Activated naive CD8-positive, alpha-beta T cell (primary cell): ENCODE data around the gene RAB37.

Experiments used
- H3K27ac Mint-ChIP-seq: one replicate; pipeline ENCODE4 v1.8.0; 2021; ENCODE audit warnings: mixed read lengths
- H3K27me3 Mint-ChIP-seq: one replicate; pipeline ENCODE4 v1.8.0; 2021; ENCODE audit warnings: mixed read lengths
- H3K36me3 Mint-ChIP-seq: one replicate; pipeline ENCODE4 v1.8.0; 2021; ENCODE audit warnings: mixed read lengths
- H3K4me1 Mint-ChIP-seq: one replicate; pipeline ENCODE4 v1.8.0; 2021; ENCODE audit warnings: low read depth, mixed read lengths
- H3K4me3 Mint-ChIP-seq: one replicate; pipeline ENCODE4 v1.8.0; 2021; ENCODE audit warnings: mild to moderate bottlenecking, mixed read lengths
- H3K9me3 Mint-ChIP-seq: one replicate; pipeline ENCODE4 v1.8.0; 2021; ENCODE audit warnings: low read depth, mixed read lengths

RAB37 gene

DNA sequence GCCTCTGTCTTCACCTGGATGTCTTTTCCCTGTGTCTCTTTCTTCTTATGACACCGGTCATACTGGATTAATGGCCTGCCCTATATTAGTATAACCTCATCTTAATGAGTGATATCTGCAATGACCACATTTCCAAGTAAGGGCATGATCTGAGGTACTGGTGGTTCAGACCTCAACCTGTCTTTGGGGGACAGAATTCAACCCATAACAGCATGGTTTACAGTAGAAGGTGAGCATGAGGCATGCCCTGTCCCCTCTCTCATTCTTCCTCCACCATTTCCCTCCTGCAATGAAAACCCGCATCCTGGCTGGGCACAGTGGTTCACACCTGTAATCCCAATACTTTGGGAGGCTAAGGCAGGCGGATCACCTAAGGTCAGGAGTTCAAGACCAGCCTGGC is 2.8 kb upstream of the RAB37 start:
- no peaks in the 10 kb centered on the region for H3K9me3 Mint-ChIP-seq
- no peak overlapping the region for H3K4me3 Mint-ChIP-seq
- no peak overlapping the region for H3K27ac Mint-ChIP-seq
- peaks cover 32% of the 10 kb centered on the region for H3K4me1 Mint-ChIP-seq
- no peaks in the 10 kb centered on the region for H3K27me3 Mint-ChIP-seq
- H3K36me3 Mint-ChIP-seq = no peaks in the 10 kb centered on the region

DNA sequence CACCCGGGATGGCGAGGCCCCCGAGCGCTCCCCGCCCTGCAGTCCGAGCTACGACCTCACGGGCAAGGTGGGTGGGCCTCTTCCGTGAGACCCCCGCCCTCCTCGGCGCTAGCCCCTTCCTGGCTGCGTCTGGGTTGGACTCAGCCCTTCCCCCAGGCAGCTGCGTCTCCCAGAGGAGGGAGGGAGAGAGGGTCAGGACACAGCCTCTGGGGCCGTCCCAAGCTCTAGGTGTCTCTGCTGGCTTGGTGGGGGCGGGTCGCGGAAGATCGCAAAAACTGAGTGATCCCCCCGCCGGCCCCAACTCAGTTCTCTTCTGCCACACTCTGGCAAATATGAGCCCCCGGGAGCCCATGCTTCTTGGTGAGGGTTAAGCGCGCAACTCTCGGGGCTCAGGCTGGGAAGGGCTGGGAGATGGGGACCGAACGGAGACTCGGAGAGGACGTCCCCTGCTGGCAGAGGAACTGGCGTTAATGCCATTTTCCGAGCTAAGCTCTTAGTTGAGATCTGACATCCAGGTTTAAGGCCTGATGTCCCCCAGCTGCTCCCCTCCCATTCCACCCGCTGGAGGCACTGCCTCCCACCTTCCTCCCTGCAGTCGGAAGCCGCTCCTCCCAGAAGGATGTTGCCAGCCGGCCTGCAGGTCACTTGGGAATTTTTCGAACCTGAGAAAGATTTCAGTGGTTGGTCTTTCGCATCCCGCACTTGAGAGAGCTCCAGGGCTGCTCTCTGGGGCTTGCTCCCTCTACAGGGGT is 419 bp downstream of the RAB37 start:
- Mint-ChIP-seq H3K9me3 (no peaks in the 10 kb centered on the region), H3K36me3 (no peaks in the 10 kb centered on the region), H3K27me3 (no peaks in the 10 kb centered on the region), H3K4me3 (peak overlapping the region; percentile 85), H3K4me1 (peaks cover 50% of the 10 kb centered on the region), H3K27ac (peak overlapping the region; percentile 86)

DNA sequence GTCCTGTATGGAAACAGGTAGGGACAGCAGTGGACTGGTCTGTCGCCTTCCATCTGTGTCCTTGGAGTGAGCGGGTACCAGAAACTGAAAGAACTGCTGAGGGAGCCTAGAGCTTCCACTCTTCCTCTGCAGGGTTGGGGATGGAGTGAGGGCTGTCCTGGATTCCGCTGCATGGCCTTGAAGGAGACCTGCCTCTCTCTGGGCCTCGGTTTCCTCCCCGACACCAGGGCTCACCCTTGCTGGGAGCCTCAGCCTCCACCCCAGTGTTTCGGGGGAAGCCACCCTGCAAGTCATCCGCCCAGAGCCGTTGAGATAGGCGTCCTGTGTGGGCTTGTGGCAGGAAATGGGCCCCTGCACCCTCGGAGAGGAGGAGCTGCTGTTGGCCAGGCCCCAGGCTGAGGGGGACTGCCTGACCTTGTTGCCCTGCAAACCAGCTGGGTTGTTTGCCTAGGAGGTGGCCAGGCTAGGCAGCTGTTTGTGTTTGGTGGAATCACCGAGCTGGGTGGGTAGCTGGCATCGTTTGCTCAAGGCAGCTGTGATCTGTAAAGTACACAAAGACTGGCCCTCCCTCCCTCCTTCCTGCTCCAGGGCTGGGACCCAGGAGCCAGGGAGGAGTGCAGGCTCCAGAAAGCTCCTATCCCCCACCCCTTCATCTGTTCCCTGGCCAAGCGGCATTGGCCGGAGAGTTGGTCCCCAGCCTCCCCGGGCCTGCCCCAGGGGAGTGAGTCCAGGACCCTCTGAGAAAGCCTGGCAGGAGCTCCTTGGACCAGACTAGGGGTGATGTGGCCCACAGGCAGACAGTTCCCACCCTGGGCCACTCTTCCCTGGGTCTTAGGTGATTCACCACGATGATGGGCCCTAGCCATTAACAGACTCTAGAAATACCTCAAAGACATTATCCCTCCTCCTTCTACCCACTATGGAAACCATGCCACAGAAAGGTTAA is 1.3 kb downstream of the RAB37 start:
- Mint-ChIP-seq H3K9me3 (no peaks in the 10 kb centered on the region), H3K36me3 (no peaks in the 10 kb centered on the region), H3K27ac (peak overlapping the region; percentile 86), H3K4me1 (peaks cover 58% of the 10 kb centered on the region), H3K27me3 (no peaks in the 10 kb centered on the region), H3K4me3 (peak overlapping the region; percentile 85)

DNA sequence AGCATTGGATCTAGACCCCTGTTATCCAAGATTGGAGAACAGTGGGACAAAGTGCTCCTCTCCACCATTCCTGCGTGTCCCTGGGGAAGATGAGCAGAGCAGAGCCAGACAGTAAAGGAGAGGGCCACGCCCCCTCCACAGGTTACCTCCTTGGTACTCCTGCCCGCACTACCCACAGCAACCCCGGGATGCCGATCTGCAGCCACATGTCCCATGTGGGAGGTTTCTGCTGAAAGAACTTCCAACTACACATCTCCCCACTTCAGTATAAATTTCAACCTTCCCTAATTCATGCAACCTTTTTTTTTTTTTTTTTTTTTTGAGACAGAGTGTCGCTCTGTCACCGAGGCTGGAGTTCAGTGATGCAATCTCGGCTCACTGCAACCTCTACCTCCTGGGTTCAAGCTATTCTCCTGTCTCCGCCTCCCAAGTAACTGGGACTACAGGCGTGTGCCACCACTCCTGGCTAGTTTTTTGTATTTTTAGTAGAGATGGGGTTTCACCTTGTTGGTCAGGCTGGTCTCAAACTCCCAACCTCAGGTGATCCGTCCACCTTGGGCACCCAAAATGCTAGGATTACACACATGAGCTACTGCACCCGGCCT is 2.3 kb downstream of the RAB37 start:
- Mint-ChIP-seq H3K9me3 (no peaks in the 10 kb centered on the region), H3K4me3 (peak overlapping the region; percentile 85), H3K27ac (peak overlapping the region; percentile 81), H3K4me1 (peaks cover 68% of the 10 kb centered on the region), H3K27me3 (no peaks in the 10 kb centered on the region), H3K36me3 (no peaks in the 10 kb centered on the region)

DNA sequence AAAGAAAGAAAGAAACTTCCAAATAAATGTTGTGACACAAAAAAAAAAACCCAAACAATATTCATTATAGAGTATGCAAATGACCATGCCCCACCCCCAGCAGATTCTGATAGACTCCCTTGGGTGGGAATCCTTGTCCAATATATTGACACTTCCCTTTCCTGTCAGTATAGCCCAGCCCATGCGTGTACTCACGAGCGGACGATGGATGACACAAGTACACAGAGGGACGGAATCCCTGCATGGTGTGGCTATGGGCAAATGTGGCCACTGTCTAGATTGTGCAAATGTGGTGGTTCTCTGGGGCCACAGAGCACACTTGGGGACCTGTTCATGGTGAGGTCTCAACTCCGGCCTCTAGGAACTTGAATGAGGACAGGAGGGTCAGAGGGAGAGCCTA is 3.1 kb downstream of the RAB37 start:
- peaks cover 72% of the 10 kb centered on the region for H3K4me1 Mint-ChIP-seq
- H3K9me3 Mint-ChIP-seq = no peaks in the 10 kb centered on the region
- no peaks in the 10 kb centered on the region for H3K27me3 Mint-ChIP-seq
- peak overlapping the region; percentile 58 for H3K27ac Mint-ChIP-seq
- H3K36me3 Mint-ChIP-seq = no peaks in the 10 kb centered on the region
- no peak overlapping the region for H3K4me3 Mint-ChIP-seq

DNA sequence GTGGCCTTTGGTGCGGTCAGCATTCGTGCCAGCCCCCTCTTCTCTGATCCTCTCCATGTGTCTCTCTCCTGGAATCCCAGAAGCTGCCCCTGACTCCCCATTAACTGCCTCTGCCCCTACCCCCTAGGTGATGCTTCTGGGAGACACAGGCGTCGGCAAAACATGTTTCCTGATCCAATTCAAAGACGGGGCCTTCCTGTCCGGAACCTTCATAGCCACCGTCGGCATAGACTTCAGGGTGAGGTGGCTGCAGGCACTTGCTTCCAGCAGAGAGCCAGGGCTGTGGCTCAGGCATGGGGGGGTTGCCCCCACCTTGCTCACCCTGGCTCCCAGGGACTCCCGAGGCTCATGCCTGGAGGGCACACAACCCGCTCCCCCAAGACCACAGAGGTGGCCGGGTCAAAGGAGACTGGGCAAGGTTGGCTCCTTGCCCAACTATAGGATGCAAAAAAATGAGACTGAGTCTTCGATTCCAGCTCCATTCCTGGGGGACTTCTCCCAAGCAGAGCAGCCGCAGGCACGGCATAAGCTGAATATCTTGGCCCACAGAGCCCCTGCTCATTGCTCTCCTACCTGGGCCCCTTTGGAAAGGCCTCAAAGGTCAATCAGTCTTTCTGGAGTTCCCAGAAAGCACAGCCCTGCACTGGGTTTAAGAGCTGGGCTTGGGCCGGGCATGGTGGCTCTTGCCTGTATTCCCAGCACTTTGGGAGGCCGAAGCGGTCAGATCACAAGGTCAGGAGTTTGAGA is 3.8 kb downstream of the RAB37 start:
- Mint-ChIP-seq H3K4me3 (no peak overlapping the region), H3K27ac (peak overlapping the region; percentile 10), H3K9me3 (no peaks in the 10 kb centered on the region), H3K4me1 (peaks cover 72% of the 10 kb centered on the region), H3K36me3 (no peaks in the 10 kb centered on the region), H3K27me3 (no peaks in the 10 kb centered on the region)

DNA sequence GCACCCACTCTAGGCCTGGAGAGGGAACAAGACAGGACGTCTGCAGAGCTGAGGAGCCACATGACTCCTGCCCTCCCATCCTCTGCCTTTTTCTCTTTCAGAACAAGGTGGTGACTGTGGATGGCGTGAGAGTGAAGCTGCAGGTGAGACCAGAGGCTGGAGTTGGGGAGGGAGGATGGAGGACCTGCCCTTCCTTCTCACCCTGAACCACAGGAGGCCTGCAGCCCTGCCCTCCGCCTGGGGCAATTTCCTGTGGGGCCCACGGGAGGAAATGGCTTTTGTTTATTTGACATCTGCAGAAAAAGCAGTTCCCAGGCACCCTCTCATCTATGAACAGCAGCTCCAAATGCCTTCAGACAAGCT is 5.1 kb downstream of the RAB37 start:
- Mint-ChIP-seq H3K4me3 (peak overlapping the region; percentile 48), H3K27ac (peak overlapping the region; percentile 91), H3K9me3 (no peaks in the 10 kb centered on the region), H3K36me3 (no peaks in the 10 kb centered on the region), H3K27me3 (no peaks in the 10 kb centered on the region), H3K4me1 (peaks cover 81% of the 10 kb centered on the region)

DNA sequence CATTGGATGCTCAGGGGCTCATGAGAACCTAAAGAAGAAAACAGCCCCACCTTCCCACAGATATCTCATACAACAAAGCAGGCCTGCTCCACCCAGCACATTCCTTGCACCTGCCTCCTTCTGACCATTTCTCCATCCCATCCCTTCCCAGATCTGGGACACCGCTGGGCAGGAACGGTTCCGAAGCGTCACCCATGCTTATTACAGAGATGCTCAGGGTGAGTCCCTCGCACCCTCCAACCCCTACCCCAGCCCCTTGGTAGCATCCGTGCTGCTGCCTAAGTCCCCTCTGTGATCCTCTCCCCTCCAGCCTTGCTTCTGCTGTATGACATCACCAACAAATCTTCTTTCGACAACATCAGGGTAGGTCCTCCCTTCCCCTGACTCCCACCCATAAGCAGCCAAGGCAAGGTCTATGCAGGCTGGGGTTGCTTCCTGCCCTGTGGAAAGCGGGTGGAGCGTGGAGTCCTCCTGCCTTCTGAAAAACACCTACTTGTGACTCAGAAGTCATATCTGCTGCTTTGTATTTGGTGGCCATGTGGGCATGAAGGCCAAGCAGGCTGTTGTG is 6.0 kb downstream of the RAB37 start:
- peaks cover 81% of the 10 kb centered on the region for H3K4me1 Mint-ChIP-seq
- peak overlapping the region; percentile 76 for H3K4me3 Mint-ChIP-seq
- no peaks in the 10 kb centered on the region for H3K9me3 Mint-ChIP-seq
- H3K27ac Mint-ChIP-seq = peak overlapping the region; percentile 91
- H3K36me3 Mint-ChIP-seq = no peaks in the 10 kb centered on the region
- H3K27me3 Mint-ChIP-seq = no peaks in the 10 kb centered on the region

DNA sequence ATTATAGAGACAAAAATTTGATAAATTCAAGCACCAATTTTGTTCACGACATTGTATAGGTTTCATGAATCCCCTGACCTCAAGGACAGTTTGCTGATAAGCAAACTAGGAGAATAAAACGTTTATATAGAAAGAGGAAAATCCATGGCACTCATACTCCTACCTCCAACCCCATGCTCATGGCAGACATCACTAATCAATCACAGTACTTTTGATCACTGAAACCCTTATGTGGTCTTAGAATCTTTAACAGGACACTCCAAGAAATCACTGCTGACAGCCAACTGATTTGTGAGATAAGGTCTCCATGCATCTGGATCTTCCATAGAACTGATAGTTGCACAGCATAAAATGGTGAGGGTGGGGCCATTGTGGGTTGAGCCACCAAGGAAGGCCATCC is 6.7 kb downstream of the RAB37 start:
- Mint-ChIP-seq H3K27ac (peak overlapping the region; percentile 91), H3K27me3 (no peaks in the 10 kb centered on the region)

DNA sequence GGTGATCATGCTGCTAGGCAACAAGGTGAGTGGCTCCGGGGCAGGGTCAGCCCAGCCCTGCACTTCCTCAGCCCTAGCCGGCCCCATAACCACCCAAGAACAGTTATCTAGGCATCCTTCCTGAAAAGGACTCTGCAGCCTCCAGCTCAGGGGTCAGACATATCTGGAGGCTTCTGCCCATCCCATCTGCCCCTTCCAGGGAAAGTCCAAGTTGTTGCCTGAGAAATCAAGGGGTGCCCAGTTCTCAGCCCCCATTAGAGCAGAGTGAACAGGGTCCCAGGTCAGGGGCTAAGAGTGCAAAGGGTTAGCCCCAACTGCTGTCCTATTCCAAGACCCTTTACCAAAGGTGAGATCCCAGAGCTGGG is 7.3 kb downstream of the RAB37 start:
- peak overlapping the region; percentile 10 for H3K27ac Mint-ChIP-seq
- H3K27me3 Mint-ChIP-seq = no peaks in the 10 kb centered on the region
- H3K4me3 Mint-ChIP-seq = no peak overlapping the region
- H3K4me1 Mint-ChIP-seq = peaks cover 69% of the 10 kb centered on the region
- no peaks in the 10 kb centered on the region for H3K9me3 Mint-ChIP-seq
- H3K36me3 Mint-ChIP-seq = no peaks in the 10 kb centered on the region

More for the DNA sequence above, 6.7 kb downstream of the RAB37 start:
- Mint-ChIP-seq H3K36me3 (no peaks in the 10 kb centered on the region), H3K9me3 (no peaks in the 10 kb centered on the region), H3K4me1 (peaks cover 75% of the 10 kb centered on the region), H3K4me3 (peak overlapping the region; percentile 76)

DNA sequence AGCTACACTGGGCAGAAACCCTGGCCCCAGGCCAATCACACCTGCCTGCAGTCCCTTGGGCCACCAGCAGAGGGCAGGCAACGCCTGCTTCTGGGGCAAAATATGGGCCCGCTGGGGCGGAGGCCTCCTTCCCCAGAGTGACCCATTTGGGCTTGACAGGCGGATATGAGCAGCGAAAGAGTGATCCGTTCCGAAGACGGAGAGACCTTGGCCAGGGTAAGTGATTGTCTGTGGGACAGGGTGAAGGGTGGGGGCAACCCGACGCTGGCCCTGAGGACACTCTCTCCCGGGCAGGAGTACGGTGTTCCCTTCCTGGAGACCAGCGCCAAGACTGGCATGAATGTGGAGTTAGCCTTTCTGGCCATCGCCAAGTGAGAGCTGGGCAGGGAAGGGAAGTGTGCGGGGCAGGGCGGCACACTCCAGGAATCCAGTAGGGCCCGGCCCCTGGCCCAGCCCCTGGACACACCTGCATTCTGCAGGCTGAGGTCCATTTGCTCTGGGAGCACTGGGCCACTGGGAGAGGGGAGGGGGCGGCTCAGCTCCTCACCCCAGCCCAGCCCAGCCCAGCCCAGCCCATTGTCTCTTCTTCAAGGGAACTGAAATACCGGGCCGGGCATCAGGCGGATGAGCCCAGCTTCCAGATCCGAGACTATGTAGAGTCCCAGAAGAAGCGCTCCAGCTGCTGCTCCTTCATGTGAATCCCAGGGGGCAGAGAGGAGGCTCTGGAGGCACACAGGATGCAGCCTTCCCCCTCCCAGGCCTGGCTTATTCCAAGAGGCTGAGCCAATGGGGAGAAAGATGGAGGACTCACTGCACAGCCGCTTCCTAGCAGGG is 7.9 kb downstream of the RAB37 start:
- Mint-ChIP-seq H3K4me3 (peak overlapping the region; percentile 30), H3K36me3 (no peaks in the 10 kb centered on the region), H3K27ac (peak overlapping the region; percentile 10), H3K9me3 (no peaks in the 10 kb centered on the region), H3K4me1 (peaks cover 66% of the 10 kb centered on the region), H3K27me3 (no peaks in the 10 kb centered on the region)

DNA sequence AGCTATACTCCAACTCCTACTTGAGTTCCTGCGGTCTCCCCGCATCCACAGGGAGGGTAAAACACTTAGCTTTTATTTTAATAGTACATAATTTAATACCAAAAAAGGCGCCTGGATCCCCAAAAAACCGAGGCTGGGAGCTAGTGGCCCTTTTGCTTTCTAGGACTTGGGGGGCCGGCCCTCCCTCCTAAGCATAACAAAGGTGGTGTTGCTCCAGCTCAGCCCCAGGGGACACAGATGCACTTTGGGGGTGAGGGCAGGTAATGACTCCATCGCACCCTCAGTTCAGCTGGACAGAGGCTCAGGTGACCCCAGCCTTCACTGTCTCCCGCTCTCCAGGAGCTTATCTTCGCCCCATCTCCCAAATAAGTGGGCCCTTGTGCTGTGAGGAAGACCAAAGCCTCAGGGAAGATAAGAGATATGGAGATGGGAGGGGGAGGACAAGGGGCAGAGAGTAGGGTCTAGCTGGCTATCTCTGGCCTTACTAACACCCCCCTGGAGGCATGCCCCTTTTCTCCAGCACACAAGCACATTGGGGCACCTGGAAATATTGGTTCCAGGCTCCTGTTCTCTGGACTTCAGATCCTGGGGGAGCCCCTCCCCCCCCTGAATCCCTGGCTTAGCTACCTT is 8.6 kb downstream of the RAB37 start:
- Mint-ChIP-seq H3K27me3 (no peaks in the 10 kb centered on the region), H3K9me3 (no peaks in the 10 kb centered on the region), H3K4me3 (no peak overlapping the region), H3K36me3 (no peaks in the 10 kb centered on the region), H3K27ac (no peak overlapping the region), H3K4me1 (peaks cover 61% of the 10 kb centered on the region)

DNA sequence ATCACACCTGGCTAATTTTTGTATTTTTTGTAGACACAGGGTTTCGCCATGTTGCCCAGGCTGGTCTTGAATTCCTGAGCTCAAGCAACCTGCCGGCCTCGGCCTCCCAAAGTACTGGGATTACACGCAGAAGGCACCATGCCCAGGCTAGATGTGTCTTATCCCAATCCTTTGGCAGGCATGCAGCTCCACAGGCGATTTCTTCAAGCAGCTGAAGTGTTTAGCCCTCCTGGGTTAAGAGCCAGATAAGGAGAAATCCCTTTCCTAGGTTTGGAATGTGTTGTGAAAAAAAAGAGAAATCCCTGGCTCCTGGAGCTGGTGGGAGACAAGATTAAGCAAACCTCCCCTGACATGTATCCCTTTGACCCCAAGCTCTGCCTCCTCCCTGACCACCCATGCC is 9.3 kb downstream of the RAB37 start:
- no peaks in the 10 kb centered on the region for H3K27me3 Mint-ChIP-seq
- no peaks in the 10 kb centered on the region for H3K9me3 Mint-ChIP-seq
- H3K36me3 Mint-ChIP-seq = no peaks in the 10 kb centered on the region
- H3K27ac Mint-ChIP-seq = peak overlapping the region; percentile 58
- H3K4me3 Mint-ChIP-seq = peak overlapping the region; percentile 74
- H3K4me1 Mint-ChIP-seq = peaks cover 63% of the 10 kb centered on the region
